GM23338 (cell line): Measurements from ENCODE around the gene DMD.

Source experiments
- CREB1 ChIP-seq: fragments of 250-450 bp; sonication (Bioruptor Pico); IDR thresholded peaks from 2 replicates; pipeline ENCODE4 v1.5.0; 2020; ENCODE audit warnings: low read depth, mild to moderate bottlenecking, moderate library complexity
- EZH2 ChIP-seq: fragments of 200-600 bp; sonication (generic); IDR thresholded peaks from one replicate; pipeline ENCODE4 v1.8.0; 2017; ENCODE audit warnings: antibody characterized with exemption, mild to moderate bottlenecking, low read depth; ENCODE audit not compliant: unreplicated experiment
- EZH2phosphoT487 ChIP-seq: fragments of 200-600 bp; sonication (generic); IDR thresholded peaks from one replicate; pipeline ENCODE4 v1.8.1; 2018; ENCODE audit warnings: antibody characterized with exemption; ENCODE audit not compliant: unreplicated experiment
- JUNB ChIP-seq: IDR thresholded peaks from one replicate; pipeline ENCODE4 v1.6.1; 2016; ENCODE audit warnings: antibody characterized with exemption; ENCODE audit not compliant: unreplicated experiment
- NANOG ChIP-seq: IDR thresholded peaks from 2 replicates; pipeline ENCODE4 v1.6.1; 2016; ENCODE audit warnings: antibody characterized with exemption, borderline replicate concordance
- POLR2AphosphoS5 ChIP-seq: IDR thresholded peaks from 2 replicates; pipeline ENCODE4 v1.6.1; 2016; ENCODE audit warnings: antibody characterized with exemption, low read depth
- STAT1 ChIP-seq: IDR thresholded peaks from one replicate; pipeline ENCODE4 v1.6.1; 2016; ENCODE audit warnings: antibody characterized with exemption; ENCODE audit not compliant: unreplicated experiment
- ZNF114 ChIP-seq: fragments of 250-450 bp; sonication (Bioruptor Pico); IDR thresholded peaks from 2 replicates; pipeline ENCODE4 v1.5.0; 2020; ENCODE audit warnings: mild to moderate bottlenecking, moderate library complexity
- ZNF331 ChIP-seq: fragments of 250-450 bp; sonication (Bioruptor Pico); IDR thresholded peaks from 2 replicates; pipeline ENCODE4 v1.5.0; 2020; ENCODE audit warnings: low read depth, mild to moderate bottlenecking, moderate library complexity
- TF ChIP-seq, protein P1 (sequence below): IDR thresholded peaks from one replicate; pipeline ENCODE4 v1.6.1; 2018; ENCODE audit warnings: antibody characterized with exemption; ENCODE audit not compliant: unreplicated experiment
- TF ChIP-seq, protein P2 (sequence below), 2 experiments: fragments of 200-600 bp in 1 of 2; sonication (generic) in 1 of 2; conservative IDR thresholded peaks; 2 replicates each; pipeline versions ENCODE4 v1.5.1 to v1.6.1; 2016 to 2017; ENCODE audit warnings: antibody characterized with exemption in 2 of 2, low read depth in 2 of 2, mild to moderate bottlenecking in 2 of 2, moderate library complexity in 1 of 2
- TF ChIP-seq, protein P3 (sequence below): IDR thresholded peaks from 2 replicates; pipeline ENCODE4 v1.6.1; 2016; ENCODE audit warnings: antibody characterized with exemption
- TF ChIP-seq, protein P4 (sequence below): fragments of 250-450 bp; sonication (Bioruptor Pico); IDR thresholded peaks from 2 replicates; pipeline ENCODE4 v1.5.0; 2020; ENCODE audit warnings: mild to moderate bottlenecking, moderate library complexity

DNA sequence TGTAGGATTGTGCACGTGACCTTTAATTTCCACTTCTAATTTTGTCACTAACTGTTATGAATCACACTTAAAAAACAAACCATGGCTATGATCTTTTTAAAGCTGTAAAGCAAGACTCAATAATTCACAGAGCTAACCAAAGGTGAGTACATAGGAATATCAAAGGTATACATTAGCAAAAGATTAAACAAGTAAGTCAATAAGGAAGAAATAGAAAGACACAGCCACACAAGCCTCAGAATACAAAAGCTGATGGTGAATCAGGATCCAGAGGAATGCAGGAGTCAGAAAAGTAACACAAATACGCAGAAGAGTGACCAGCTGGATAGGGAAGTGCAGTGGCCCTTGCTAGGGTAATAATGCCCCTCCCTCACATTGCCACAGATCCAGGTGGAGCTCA, 943.6 kb downstream of the DMD start:
- TF ChIP-seq, protein P1, sequence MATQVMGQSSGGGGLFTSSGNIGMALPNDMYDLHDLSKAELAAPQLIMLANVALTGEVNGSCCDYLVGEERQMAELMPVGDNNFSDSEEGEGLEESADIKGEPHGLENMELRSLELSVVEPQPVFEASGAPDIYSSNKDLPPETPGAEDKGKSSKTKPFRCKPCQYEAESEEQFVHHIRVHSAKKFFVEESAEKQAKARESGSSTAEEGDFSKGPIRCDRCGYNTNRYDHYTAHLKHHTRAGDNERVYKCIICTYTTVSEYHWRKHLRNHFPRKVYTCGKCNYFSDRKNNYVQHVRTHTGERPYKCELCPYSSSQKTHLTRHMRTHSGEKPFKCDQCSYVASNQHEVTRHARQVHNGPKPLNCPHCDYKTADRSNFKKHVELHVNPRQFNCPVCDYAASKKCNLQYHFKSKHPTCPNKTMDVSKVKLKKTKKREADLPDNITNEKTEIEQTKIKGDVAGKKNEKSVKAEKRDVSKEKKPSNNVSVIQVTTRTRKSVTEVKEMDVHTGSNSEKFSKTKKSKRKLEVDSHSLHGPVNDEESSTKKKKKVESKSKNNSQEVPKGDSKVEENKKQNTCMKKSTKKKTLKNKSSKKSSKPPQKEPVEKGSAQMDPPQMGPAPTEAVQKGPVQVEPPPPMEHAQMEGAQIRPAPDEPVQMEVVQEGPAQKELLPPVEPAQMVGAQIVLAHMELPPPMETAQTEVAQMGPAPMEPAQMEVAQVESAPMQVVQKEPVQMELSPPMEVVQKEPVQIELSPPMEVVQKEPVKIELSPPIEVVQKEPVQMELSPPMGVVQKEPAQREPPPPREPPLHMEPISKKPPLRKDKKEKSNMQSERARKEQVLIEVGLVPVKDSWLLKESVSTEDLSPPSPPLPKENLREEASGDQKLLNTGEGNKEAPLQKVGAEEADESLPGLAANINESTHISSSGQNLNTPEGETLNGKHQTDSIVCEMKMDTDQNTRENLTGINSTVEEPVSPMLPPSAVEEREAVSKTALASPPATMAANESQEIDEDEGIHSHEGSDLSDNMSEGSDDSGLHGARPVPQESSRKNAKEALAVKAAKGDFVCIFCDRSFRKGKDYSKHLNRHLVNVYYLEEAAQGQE: no peak
- TF ChIP-seq EZH2: no peak
- TF ChIP-seq, protein P2, sequence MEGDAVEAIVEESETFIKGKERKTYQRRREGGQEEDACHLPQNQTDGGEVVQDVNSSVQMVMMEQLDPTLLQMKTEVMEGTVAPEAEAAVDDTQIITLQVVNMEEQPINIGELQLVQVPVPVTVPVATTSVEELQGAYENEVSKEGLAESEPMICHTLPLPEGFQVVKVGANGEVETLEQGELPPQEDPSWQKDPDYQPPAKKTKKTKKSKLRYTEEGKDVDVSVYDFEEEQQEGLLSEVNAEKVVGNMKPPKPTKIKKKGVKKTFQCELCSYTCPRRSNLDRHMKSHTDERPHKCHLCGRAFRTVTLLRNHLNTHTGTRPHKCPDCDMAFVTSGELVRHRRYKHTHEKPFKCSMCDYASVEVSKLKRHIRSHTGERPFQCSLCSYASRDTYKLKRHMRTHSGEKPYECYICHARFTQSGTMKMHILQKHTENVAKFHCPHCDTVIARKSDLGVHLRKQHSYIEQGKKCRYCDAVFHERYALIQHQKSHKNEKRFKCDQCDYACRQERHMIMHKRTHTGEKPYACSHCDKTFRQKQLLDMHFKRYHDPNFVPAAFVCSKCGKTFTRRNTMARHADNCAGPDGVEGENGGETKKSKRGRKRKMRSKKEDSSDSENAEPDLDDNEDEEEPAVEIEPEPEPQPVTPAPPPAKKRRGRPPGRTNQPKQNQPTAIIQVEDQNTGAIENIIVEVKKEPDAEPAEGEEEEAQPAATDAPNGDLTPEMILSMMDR (conservative IDR thresholded peaks at IDR 0.05; ENCODE audit: low read depth in 2 of 2): no peak
- no peak for TF ChIP-seq POLR2AphosphoS5
- TF ChIP-seq CREB1: no peak
- TF ChIP-seq EZH2phosphoT487: no peak
- no peak for TF ChIP-seq JUNB
- TF ChIP-seq NANOG: no peak
- TF ChIP-seq ZNF331 (CRISPR knock-in tag): no peak
- TF ChIP-seq, protein P3, sequence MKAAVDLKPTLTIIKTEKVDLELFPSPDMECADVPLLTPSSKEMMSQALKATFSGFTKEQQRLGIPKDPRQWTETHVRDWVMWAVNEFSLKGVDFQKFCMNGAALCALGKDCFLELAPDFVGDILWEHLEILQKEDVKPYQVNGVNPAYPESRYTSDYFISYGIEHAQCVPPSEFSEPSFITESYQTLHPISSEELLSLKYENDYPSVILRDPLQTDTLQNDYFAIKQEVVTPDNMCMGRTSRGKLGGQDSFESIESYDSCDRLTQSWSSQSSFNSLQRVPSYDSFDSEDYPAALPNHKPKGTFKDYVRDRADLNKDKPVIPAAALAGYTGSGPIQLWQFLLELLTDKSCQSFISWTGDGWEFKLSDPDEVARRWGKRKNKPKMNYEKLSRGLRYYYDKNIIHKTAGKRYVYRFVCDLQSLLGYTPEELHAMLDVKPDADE: no peak
- no peak for TF ChIP-seq ZNF114 (CRISPR knock-in tag)
- no peak for TF ChIP-seq STAT1
- TF ChIP-seq, protein P4, sequence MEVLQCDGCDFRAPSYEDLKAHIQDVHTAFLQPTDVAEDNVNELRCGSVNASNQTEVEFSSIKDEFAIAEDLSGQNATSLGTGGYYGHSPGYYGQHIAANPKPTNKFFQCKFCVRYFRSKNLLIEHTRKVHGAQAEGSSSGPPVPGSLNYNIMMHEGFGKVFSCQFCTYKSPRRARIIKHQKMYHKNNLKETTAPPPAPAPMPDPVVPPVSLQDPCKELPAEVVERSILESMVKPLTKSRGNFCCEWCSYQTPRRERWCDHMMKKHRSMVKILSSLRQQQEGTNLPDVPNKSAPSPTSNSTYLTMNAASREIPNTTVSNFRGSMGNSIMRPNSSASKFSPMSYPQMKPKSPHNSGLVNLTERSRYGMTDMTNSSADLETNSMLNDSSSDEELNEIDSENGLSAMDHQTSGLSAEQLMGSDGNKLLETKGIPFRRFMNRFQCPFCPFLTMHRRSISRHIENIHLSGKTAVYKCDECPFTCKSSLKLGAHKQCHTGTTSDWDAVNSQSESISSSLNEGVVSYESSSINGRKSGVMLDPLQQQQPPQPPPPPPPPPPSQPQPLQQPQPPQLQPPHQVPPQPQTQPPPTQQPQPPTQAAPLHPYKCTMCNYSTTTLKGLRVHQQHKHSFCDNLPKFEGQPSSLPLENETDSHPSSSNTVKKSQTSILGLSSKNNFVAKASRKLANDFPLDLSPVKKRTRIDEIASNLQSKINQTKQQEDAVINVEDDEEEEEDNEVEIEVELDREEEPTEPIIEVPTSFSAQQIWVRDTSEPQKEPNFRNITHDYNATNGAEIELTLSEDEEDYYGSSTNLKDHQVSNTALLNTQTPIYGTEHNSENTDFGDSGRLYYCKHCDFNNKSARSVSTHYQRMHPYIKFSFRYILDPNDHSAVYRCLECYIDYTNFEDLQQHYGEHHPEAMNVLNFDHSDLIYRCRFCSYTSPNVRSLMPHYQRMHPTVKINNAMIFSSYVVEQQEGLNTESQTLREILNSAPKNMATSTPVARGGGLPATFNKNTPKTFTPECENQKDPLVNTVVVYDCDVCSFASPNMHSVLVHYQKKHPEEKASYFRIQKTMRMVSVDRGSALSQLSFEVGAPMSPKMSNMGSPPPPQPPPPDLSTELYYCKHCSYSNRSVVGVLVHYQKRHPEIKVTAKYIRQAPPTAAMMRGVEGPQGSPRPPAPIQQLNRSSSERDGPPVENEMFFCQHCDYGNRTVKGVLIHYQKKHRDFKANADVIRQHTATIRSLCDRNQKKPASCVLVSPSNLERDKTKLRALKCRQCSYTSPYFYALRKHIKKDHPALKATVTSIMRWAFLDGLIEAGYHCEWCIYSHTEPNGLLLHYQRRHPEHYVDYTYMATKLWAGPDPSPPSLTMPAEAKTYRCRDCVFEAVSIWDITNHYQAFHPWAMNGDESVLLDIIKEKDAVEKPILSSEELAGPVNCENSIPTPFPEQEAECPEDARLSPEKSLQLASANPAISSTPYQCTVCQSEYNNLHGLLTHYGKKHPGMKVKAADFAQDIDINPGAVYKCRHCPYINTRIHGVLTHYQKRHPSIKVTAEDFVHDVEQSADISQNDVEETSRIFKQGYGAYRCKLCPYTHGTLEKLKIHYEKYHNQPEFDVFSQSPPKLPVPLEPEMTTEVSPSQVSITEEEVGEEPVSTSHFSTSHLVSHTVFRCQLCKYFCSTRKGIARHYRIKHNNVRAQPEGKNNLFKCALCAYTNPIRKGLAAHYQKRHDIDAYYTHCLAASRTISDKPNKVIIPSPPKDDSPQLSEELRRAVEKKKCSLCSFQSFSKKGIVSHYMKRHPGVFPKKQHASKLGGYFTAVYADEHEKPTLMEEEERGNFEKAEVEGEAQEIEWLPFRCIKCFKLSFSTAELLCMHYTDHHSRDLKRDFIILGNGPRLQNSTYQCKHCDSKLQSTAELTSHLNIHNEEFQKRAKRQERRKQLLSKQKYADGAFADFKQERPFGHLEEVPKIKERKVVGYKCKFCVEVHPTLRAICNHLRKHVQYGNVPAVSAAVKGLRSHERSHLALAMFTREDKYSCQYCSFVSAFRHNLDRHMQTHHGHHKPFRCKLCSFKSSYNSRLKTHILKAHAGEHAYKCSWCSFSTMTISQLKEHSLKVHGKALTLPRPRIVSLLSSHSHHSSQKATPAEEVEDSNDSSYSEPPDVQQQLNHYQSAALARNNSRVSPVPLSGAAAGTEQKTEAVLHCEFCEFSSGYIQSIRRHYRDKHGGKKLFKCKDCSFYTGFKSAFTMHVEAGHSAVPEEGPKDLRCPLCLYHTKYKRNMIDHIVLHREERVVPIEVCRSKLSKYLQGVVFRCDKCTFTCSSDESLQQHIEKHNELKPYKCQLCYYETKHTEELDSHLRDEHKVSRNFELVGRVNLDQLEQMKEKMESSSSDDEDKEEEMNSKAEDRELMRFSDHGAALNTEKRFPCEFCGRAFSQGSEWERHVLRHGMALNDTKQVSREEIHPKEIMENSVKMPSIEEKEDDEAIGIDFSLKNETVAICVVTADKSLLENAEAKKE (CRISPR knock-in tag): no peak
